Activated CD4-positive, alpha-beta memory T cell treated with anti-CD3 and anti-CD28 coated beads, Interleukin-2, amount 10 ng/mL, durations not matched to agents 7 days and 5 days (primary cell): Measurements from ENCODE around the gene NUDT19. TPM values are rescaled to one million over a fixed set of nuclear protein-coding genes. Genes with fewer than 3 reads are reported as not detected.
"Not testable (repeated sequence)": the region's sequence is repeated elsewhere in the genome, so short reads cannot be mapped to it uniquely, and the experiment has no call there.

Experiments
- CTCF ChIA-PET: fragments of 350-600 bp; sonication (Branson Sonifier 250); formaldehyde crosslinking; loops from one replicate; lab custom pipeline; 2021; ENCODE audit warnings: antibody characterized with exemption, inconsistent platforms; lab: Charles Lee
- POLR2A ChIA-PET: fragments of 350-600 bp; sonication (Branson Sonifier 250); formaldehyde crosslinking; loops from one replicate; lab custom pipeline; 2021; ENCODE audit warnings: antibody characterized with exemption; lab: Charles Lee
- DNase-seq: peaks from one replicate; pipeline ENCODE4 v3.0.0-alpha.2; 2020
- H3K27ac Mint-ChIP-seq: one replicate; pipeline ENCODE4 v1.8.0; 2021; ENCODE audit warnings: mild to moderate bottlenecking, mixed read lengths
- H3K27me3 Mint-ChIP-seq: one replicate; pipeline ENCODE4 v1.8.0; 2021; ENCODE audit warnings: mixed read lengths
- H3K36me3 Mint-ChIP-seq: one replicate; pipeline ENCODE4 v1.8.0; 2021; ENCODE audit warnings: low read depth, mixed read lengths
- H3K4me1 Mint-ChIP-seq: one replicate; pipeline ENCODE4 v1.8.0; 2021; ENCODE audit warnings: mixed read lengths
- H3K4me3 Mint-ChIP-seq: one replicate; pipeline ENCODE4 v1.8.0; 2021; ENCODE audit warnings: mild to moderate bottlenecking, mixed read lengths
- H3K9me3 Mint-ChIP-seq: one replicate; pipeline ENCODE4 v1.8.0; 2021; ENCODE audit warnings: mixed read lengths
- total RNA-seq, 2 experiments: library from RNA; stranded (reverse); gene quantifications; one replicate each; pipeline ENCODE4 v1.2.3, GENCODE V29; 2021

The NUDT19 gene
- total RNA-seq, 2 experiments from 2014 or later: 15.0 to 15.1 TPM

GRCh38 chr19:32695506-32695905 is 3.9 kb downstream of the NUDT19 start:
- H3K27me3 Mint-ChIP-seq, DNase-seq, H3K27ac Mint-ChIP-seq, CTCF ChIA-PET, POLR2A ChIA-PET, H3K4me3 Mint-ChIP-seq, H3K9me3 Mint-ChIP-seq: not testable (repeated sequence)
- Mint-ChIP-seq H3K4me1 (peaks cover 53% of the 10 kb centered on the region), H3K36me3 (peaks cover 78% of the 10 kb centered on the region)

DNA sequence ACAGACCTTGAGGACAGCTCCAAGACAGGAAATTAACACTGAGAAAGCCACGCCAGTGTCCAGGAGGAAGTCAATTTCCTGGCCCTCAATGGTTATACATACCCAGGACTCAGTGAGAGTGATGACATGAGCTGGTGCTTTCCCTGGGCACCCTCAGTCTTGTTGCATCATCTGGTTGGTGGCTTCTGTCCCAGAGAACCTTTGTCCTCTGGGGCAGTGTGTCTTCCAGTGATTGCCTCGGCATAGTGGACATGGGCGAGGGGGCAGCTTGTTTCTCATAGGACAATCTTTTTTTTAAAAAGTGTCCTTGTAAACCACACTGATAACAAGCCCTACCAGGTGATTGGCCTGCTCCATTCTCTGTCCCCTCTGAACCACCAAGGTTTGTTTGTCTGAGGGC is 5.2 kb downstream of the NUDT19 start:
- H3K4me1 Mint-ChIP-seq: peaks cover 42% of the 10 kb centered on the region
- H3K36me3 Mint-ChIP-seq: peaks cover 87% of the 10 kb centered on the region
- H3K4me3 Mint-ChIP-seq, H3K27me3 Mint-ChIP-seq, CTCF ChIA-PET, H3K27ac Mint-ChIP-seq, POLR2A ChIA-PET, DNase-seq, H3K9me3 Mint-ChIP-seq: not testable (repeated sequence)

- H3K27ac Mint-ChIP-seq, H3K27me3 Mint-ChIP-seq, CTCF ChIA-PET, H3K4me3 Mint-ChIP-seq, DNase-seq: not testable (repeated sequence)
- Mint-ChIP-seq H3K36me3 (peaks cover 91% of the 10 kb centered on the region), H3K9me3 (peaks cover 22% of the 10 kb centered on the region), H3K4me1 (peaks cover 17% of the 10 kb centered on the region)
- POLR2A ChIA-PET: interaction anchor here (1.3 to 1.9 kb wide), 2 partner anchors 9 to 17 kb away, joined by 4 to 7 read pairs; partner anchors contain the start of gene NUDT19
Observed at GRCh38 chr19:32700129-32700528, 8.5 kb downstream of the NUDT19 start.

- H3K27me3 Mint-ChIP-seq: no peaks in the 10 kb centered on the region
- H3K4me3 Mint-ChIP-seq: no peak overlapping the region
- peaks cover 27% of the 10 kb centered on the region for H3K9me3 Mint-ChIP-seq
- no peak for DNase-seq
- H3K4me1 Mint-ChIP-seq: peaks cover 3% of the 10 kb centered on the region
- ChIA-PET CTCF (no interaction called here), POLR2A (no interaction called here)
- H3K27ac Mint-ChIP-seq: no peak overlapping the region
- H3K36me3 Mint-ChIP-seq: peaks cover 88% of the 10 kb centered on the region
Observed at GRCh38 chr19:32702010-32702409, 10.4 kb downstream of the NUDT19 start.

- H3K27ac Mint-ChIP-seq, H3K27me3 Mint-ChIP-seq, DNase-seq, H3K4me3 Mint-ChIP-seq, CTCF ChIA-PET: not testable (repeated sequence)
- Mint-ChIP-seq H3K9me3 (peaks cover 27% of the 10 kb centered on the region), H3K36me3 (peaks cover 82% of the 10 kb centered on the region), H3K4me1 (peaks cover 11% of the 10 kb centered on the region)
- POLR2A ChIA-PET: interaction anchor here (1.3 kb wide), 1 partner anchor 12 kb away, joined by 6 read pairs; the partner anchor contains the start of gene NUDT19
Observed at GRCh38 chr19:32704006-32704405, 12.4 kb downstream of the NUDT19 start.

DNA sequence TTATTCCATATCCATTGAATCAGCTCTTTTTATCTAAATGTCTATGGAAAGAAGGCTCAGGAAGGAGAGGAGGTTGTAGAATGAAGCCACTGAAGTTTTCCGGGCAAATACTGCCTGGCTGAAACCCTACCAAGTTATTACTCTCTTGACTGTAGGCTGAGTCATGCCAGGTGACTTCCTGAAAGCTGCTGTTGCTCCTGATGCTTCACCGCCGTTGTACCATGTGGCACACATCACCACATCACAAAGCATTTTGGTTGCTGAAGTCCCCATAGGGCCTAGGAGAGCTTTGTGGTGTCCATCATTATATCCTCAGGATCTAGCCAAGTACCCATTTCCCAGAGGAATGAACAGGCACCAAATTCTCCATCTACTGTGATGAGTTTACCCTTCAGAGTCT is 16.8 kb downstream of the NUDT19 start:
- peak; percentile 30 for DNase-seq
- H3K4me3 Mint-ChIP-seq: no peak overlapping the region
- H3K27ac Mint-ChIP-seq: peak overlapping the region; percentile 40
- CTCF ChIA-PET: interaction anchor here (0.7 kb wide), 1 partner anchor 1651 kb away, joined by 3 read pairs; no protein-coding TSS in a partner anchor
- peaks cover 11% of the 10 kb centered on the region for H3K4me1 Mint-ChIP-seq
- H3K27me3 Mint-ChIP-seq: no peaks in the 10 kb centered on the region
- peaks cover 57% of the 10 kb centered on the region for H3K36me3 Mint-ChIP-seq
- POLR2A ChIA-PET: interaction anchor here (1.0 kb wide), 1 partner anchor 9 kb away, joined by 3 read pairs; no protein-coding TSS in a partner anchor
- H3K9me3 Mint-ChIP-seq: peaks cover 11% of the 10 kb centered on the region

GRCh38 chr19:32709032-32709431 is 17.4 kb downstream of the NUDT19 start:
- Mint-ChIP-seq H3K27me3 (no peaks in the 10 kb centered on the region), H3K27ac (peak overlapping the region; percentile 40), H3K36me3 (peaks cover 57% of the 10 kb centered on the region), H3K4me3 (no peak overlapping the region), H3K4me1 (peaks cover 11% of the 10 kb centered on the region), H3K9me3 (peaks cover 8% of the 10 kb centered on the region)
- ChIA-PET CTCF (no interaction called here), POLR2A (interaction anchor here (1.0 kb wide), 1 partner anchor 8 kb away, joined by 3 read pairs; no protein-coding TSS in a partner anchor)
- no peak for DNase-seq

- Mint-ChIP-seq H3K36me3 (peaks cover 39% of the 10 kb centered on the region), H3K4me3 (no peak overlapping the region), H3K27me3 (no peaks in the 10 kb centered on the region), H3K27ac (no peak overlapping the region), H3K9me3 (no peaks in the 10 kb centered on the region), H3K4me1 (peaks cover 11% of the 10 kb centered on the region)
- ChIA-PET CTCF (no interaction called here), POLR2A (interaction anchor here (0.8 kb wide), 1 partner anchor 18 kb away, joined by 3 read pairs; no protein-coding TSS in a partner anchor)
- no peak for DNase-seq
Observed at GRCh38 chr19:32711747-32712146, 20.1 kb downstream of the NUDT19 start.

DNA sequence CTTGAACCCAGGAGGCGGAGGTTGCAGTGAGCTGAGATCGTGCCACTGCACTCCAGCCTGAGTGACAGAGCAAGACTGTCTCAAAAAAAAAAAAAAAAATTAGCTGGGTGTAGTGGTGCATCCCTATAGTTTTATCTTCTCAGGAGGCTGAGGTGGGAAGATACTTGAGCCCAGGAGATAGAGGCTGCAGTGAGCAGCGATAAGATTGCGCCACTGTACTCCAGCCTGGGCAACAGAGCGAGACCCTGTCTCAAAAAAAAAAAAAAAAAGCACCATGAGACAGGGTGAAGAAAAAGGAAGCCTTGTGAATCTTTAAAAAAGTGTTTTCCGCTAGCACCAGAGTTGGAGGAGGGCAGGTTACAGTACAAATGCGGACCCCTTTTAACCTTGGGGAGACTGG is 24.6 kb downstream of the NUDT19 start:
- H3K9me3 Mint-ChIP-seq, CTCF ChIA-PET, POLR2A ChIA-PET, DNase-seq, H3K27me3 Mint-ChIP-seq, H3K4me1 Mint-ChIP-seq, H3K4me3 Mint-ChIP-seq, H3K27ac Mint-ChIP-seq: not testable (repeated sequence)
- peaks cover 14% of the 10 kb centered on the region for H3K36me3 Mint-ChIP-seq

- DNase-seq: no peak
- POLR2A ChIA-PET: interaction anchor here (1.0 kb wide), 1 partner anchor 9 kb away, joined by 3 read pairs; no protein-coding TSS in a partner anchor
- Mint-ChIP-seq H3K27ac (no peak overlapping the region), H3K36me3 (peaks cover 12% of the 10 kb centered on the region), H3K27me3 (no peaks in the 10 kb centered on the region), H3K4me3 (no peak overlapping the region), H3K9me3 (no peaks in the 10 kb centered on the region), H3K4me1 (no peaks in the 10 kb centered on the region)
- CTCF ChIA-PET: no interaction called here
Observed at GRCh38 chr19:32717496-32717895, 25.9 kb downstream of the NUDT19 start.

DNA sequence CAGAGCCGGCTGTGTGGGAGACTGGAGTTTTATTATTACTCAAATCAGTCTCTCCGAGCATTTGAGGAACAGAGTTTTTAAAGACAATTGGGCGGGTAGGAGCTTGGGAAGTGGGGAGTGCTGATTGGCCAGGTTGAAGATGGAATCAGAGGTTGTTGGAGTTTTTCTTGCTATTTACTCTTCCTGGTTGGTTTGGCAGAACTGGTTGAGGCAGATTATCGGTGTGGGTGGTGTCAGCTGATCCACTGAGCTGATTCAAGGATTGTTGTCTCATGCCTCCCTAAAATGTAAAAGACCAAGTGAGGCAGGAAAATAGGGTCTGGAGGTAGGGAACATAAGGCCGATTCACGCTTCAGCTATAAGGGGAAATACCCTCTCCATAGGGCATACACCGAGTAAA is 26.7 kb downstream of the NUDT19 start:
- Mint-ChIP-seq H3K27me3 (no peaks in the 10 kb centered on the region), H3K36me3 (peaks cover 8% of the 10 kb centered on the region), H3K4me1 (no peaks in the 10 kb centered on the region), H3K27ac (no peak overlapping the region), H3K4me3 (no peak overlapping the region), H3K9me3 (no peaks in the 10 kb centered on the region)
- no peak for DNase-seq
- CTCF ChIA-PET: interaction anchor here (0.6 kb wide), 1 partner anchor 11 kb away, joined by 3 read pairs; no protein-coding TSS in a partner anchor
- POLR2A ChIA-PET: no interaction called here

DNA sequence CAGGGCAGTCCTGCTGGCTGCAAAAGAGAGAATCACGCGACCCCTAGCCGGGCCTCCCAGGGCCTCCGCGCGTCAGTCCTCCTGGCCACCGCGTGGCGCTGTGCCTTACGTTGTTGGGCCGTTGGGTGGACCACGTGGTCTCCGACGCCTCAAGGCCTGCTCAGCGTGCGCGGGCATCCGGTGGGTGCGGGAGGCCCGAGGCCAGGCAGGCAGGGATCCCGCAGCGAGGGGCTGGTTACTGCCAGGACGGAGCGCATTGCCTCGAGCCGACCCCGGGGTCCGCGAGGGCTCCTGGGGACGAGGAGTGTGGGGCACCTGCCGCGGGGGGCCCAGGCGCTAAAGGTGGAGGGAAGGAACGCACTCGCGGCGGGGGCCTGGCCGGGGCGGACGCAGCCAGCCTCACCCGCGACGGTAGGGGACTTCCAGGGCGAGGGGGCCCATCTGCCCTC is 28.0 kb downstream of the NUDT19 start, which contains the start of gene TDRD12:
TSS of gene TDRD12 (plus strand) at position 157 of the 449 bp plus-strand sequence. CDS start 306 bp downstream, outside the sequence.
- no peaks in the 10 kb centered on the region for H3K4me1 Mint-ChIP-seq
- POLR2A ChIA-PET: no interaction called here
- CTCF ChIA-PET: no interaction called here
- peaks cover 2% of the 10 kb centered on the region for H3K36me3 Mint-ChIP-seq
- no peak within 1 kb of the TSS for H3K27ac Mint-ChIP-seq
- no peaks in the 10 kb centered on the region for H3K27me3 Mint-ChIP-seq
- no peak within 1 kb of the TSS for H3K4me3 Mint-ChIP-seq
- no peak for DNase-seq
- H3K9me3 Mint-ChIP-seq: no peaks in the 10 kb centered on the region

DNA sequence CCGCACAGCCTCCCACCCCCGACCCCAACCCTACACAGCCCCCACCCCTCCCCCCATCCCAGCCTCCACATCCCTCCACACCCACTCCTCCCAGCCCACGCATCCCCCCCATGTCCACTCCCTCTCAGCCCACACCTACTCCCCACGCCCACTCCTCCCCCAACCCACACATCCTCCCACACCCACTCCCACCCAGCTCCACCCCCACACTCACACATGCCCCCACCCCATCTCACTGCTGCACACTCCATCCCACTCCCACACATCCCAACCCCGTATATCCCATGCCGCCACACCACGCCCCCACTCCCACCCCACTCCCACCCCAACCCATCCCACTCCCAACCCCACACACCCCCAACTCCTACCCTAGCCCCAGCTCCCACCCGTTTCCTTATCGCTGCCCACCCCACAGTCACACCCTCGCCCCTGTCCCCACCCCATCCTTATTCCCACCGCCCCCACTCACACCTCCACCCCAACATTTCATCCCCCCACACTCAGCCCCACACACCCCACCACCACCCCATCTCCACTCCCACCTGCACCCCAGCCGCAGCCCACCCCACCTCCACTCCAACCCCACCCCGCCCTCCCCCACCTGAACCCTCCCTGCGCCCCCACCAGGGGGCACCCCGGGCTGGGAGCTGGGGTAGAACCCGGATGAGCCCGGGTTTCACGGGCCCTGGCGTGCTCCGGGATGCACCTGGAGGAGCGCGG is 28.8 kb downstream of the NUDT19 start:
- POLR2A ChIA-PET: no interaction called here
- Mint-ChIP-seq H3K9me3 (no peaks in the 10 kb centered on the region), H3K36me3 (no peaks in the 10 kb centered on the region), H3K27ac (no peak overlapping the region), H3K4me1 (no peaks in the 10 kb centered on the region), H3K4me3 (no peak overlapping the region), H3K27me3 (no peaks in the 10 kb centered on the region)
- CTCF ChIA-PET: no interaction called here
- DNase-seq: no peak
